ENCODE measurements around the gene C1QL2.

DNA sequence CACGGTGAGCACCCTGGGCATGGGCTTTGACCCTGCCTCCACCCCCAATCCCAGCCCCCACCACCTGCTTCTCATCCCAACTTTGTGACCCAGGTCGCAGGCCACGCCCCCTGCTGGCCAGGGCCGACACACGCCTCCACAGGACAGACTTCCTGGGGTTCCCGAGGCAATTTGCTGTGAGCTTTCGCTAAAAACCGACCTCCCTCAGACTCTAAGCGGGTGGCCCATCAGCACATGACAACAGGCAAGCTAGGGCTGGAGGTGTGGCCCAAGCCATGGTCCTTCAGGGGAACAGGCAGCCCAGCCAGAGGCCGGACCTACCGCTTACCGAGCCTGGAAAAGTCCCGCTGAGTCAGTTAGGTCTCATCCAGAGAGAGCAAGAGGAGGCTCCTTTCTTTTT is 31.9 kb downstream of the C1QL2 start:
- TF ChIP-seq, protein P1, sequence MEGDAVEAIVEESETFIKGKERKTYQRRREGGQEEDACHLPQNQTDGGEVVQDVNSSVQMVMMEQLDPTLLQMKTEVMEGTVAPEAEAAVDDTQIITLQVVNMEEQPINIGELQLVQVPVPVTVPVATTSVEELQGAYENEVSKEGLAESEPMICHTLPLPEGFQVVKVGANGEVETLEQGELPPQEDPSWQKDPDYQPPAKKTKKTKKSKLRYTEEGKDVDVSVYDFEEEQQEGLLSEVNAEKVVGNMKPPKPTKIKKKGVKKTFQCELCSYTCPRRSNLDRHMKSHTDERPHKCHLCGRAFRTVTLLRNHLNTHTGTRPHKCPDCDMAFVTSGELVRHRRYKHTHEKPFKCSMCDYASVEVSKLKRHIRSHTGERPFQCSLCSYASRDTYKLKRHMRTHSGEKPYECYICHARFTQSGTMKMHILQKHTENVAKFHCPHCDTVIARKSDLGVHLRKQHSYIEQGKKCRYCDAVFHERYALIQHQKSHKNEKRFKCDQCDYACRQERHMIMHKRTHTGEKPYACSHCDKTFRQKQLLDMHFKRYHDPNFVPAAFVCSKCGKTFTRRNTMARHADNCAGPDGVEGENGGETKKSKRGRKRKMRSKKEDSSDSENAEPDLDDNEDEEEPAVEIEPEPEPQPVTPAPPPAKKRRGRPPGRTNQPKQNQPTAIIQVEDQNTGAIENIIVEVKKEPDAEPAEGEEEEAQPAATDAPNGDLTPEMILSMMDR (IDR thresholded peaks at IDR 0.05): peak in 1 of 6 experiments; percentile 7
- no peak for TF ChIP-seq POLR2A (IDR thresholded peaks at IDR 0.05)

Data from adrenal gland (tissue), 5 donors.